H9 (cell line): ENCODE results near the gene CHKB. TPM values are rescaled to one million over a fixed set of nuclear protein-coding genes. Genes with fewer than 3 reads are reported as not detected.

ENCODE experiments used
- DNase-seq: peaks from one replicate; pipeline ENCODE4 v3.0.0-alpha.2; 2017
- H2AFZ ChIP-seq: one replicate; pipeline ENCODE4 v1.6.1; 2013; ENCODE audit warnings: mild to moderate bottlenecking, low read length, control low read depth, moderate library complexity
- H2AK5ac ChIP-seq: 2 replicates; pipeline ENCODE4 v1.6.1; 2013; ENCODE audit warnings: low read length, control low read depth, mixed read lengths; ENCODE audit not compliant: insufficient read length
- H2BK120ac ChIP-seq: one replicate; pipeline ENCODE4 v1.6.1; 2013; ENCODE audit warnings: low read depth, mild to moderate bottlenecking, low read length, control low read depth, inconsistent platforms; ENCODE audit not compliant: poor library complexity, severe bottlenecking
- H2BK12ac ChIP-seq: 2 replicates; pipeline ENCODE4 v1.6.1; 2013; ENCODE audit warnings: low read length, control low read depth, mixed read lengths, low read depth; ENCODE audit not compliant: insufficient read length
- H2BK15ac ChIP-seq: 2 replicates; pipeline ENCODE4 v1.6.1; 2013; ENCODE audit warnings: low read depth, low read length, control low read depth
- H2BK20ac ChIP-seq: one replicate; pipeline ENCODE4 v1.6.1; 2013; ENCODE audit warnings: low read depth, mild to moderate bottlenecking, low read length, control low read depth, inconsistent platforms; ENCODE audit not compliant: poor library complexity, severe bottlenecking
- H2BK5ac ChIP-seq: 2 replicates; pipeline ENCODE4 v1.6.1; 2013; ENCODE audit warnings: low read length, control low read depth, mixed read lengths; ENCODE audit not compliant: insufficient read length
- H3K14ac ChIP-seq: 2 replicates; pipeline ENCODE4 v1.6.1; 2013; ENCODE audit warnings: low read length, control low read depth; ENCODE audit not compliant: insufficient read depth
- H3K18ac ChIP-seq: 2 replicates; pipeline ENCODE4 v1.6.1; 2013; ENCODE audit warnings: low read depth, mild to moderate bottlenecking, mixed read lengths, low read length, control low read depth; ENCODE audit not compliant: insufficient read length
- H3K23ac ChIP-seq: 2 replicates; pipeline ENCODE4 v1.6.1; 2013; ENCODE audit warnings: low read length, control low read depth, mixed read lengths, low read depth; ENCODE audit not compliant: insufficient read length
- H3K23me2 ChIP-seq: 2 replicates; pipeline ENCODE4 v1.6.1; 2013; ENCODE audit warnings: low read depth, mild to moderate bottlenecking, mixed read lengths, low read length, control low read depth; ENCODE audit not compliant: insufficient read length, poor library complexity, severe bottlenecking
- H3K27ac ChIP-seq: 2 replicates; pipeline ENCODE4 v1.5.1; 2013; ENCODE audit warnings: low read length, control low read depth, mixed read lengths, low read depth; ENCODE audit not compliant: insufficient read length
- H3K27me3 ChIP-seq: 2 replicates; pipeline ENCODE4 v1.6.1; 2013; ENCODE audit warnings: low read length, control low read depth, inconsistent platforms; ENCODE audit not compliant: insufficient read depth
- H3K4ac ChIP-seq: 2 replicates; pipeline ENCODE4 v1.6.1; 2013; ENCODE audit warnings: low read depth, mild to moderate bottlenecking, control low read depth, inconsistent platforms, low read length, moderate library complexity
- H3K4me1 ChIP-seq: 2 replicates; pipeline ENCODE4 v1.6.1; 2013; ENCODE audit warnings: low read length, control low read depth, inconsistent platforms; ENCODE audit not compliant: insufficient read depth
- H3K4me2 ChIP-seq: 2 replicates; pipeline ENCODE4 v1.6.1; 2013; ENCODE audit warnings: low read length, control low read depth, mixed read lengths; ENCODE audit not compliant: insufficient read length, insufficient read depth
- H3K56ac ChIP-seq: 2 replicates; pipeline ENCODE4 v1.6.1; 2013; ENCODE audit warnings: low read depth, mild to moderate bottlenecking, mixed read lengths, low read length, control low read depth; ENCODE audit not compliant: insufficient read length
- H3K79me1 ChIP-seq: 2 replicates; pipeline ENCODE4 v1.6.1; 2013; ENCODE audit warnings: low read depth, mild to moderate bottlenecking, moderate library complexity, low read length, control low read depth, inconsistent platforms; ENCODE audit not compliant: insufficient read depth, poor library complexity, severe bottlenecking
- H3K79me2 ChIP-seq: 2 replicates; pipeline ENCODE4 v1.6.1; 2013; ENCODE audit warnings: low read length, control low read depth, inconsistent platforms; ENCODE audit not compliant: insufficient read depth
- H3K9ac ChIP-seq: 2 replicates; pipeline ENCODE4 v1.6.1; 2013; ENCODE audit warnings: low read length, control low read depth, mixed read lengths; ENCODE audit not compliant: insufficient read length; ENCODE audit errors: extremely low read depth
- H3K9me3 ChIP-seq: one replicate; pipeline ENCODE4 v1.6.1; 2013; ENCODE audit warnings: low read depth, low read length, inconsistent platforms; ENCODE audit not compliant: control insufficient read depth
- H3T11ph ChIP-seq: one replicate; pipeline ENCODE4 v1.6.1; 2013; ENCODE audit warnings: mild to moderate bottlenecking, low read length, control low read depth, inconsistent platforms
- H4K20me1 ChIP-seq: one replicate; pipeline ENCODE4 v1.6.1; 2013; ENCODE audit not compliant: control insufficient read depth, insufficient read length, insufficient read depth
- H4K5ac ChIP-seq: 2 replicates; pipeline ENCODE4 v1.6.1; 2013; ENCODE audit warnings: low read depth, mild to moderate bottlenecking, mixed read lengths, low read length, control low read depth; ENCODE audit not compliant: insufficient read length
- H4K8ac ChIP-seq: replicated peaks from 2 replicates; pipeline ENCODE4 v1.6.1; 2013; ENCODE audit warnings: low read length, control low read depth, mixed read lengths, low read depth; ENCODE audit not compliant: insufficient read length
- H4K91ac ChIP-seq: 2 replicates; pipeline ENCODE4 v1.6.1; 2013; ENCODE audit warnings: low read depth, mild to moderate bottlenecking, moderate library complexity, mixed read lengths, low read length, control low read depth; ENCODE audit not compliant: insufficient read length
- H3K27ac Mint-ChIP-seq, 3 experiments: 2 replicates in 2 of 3; 3 replicates in 1 of 3; pipeline ENCODE4 v1.8.0; 2020 to 2021; ENCODE audit warnings: mixed read lengths in 3 of 3, mild to moderate bottlenecking in 1 of 3, moderate library complexity in 1 of 3
- H3K27me3 Mint-ChIP-seq: 2 replicates; pipeline ENCODE4 v1.8.0; 2021; ENCODE audit warnings: low read depth, mild to moderate bottlenecking, moderate library complexity, mixed read lengths
- H3K36me3 Mint-ChIP-seq, 3 experiments: 2 replicates in 2 of 3; 3 replicates in 1 of 3; pipeline ENCODE4 v1.8.0; 2020 to 2021; ENCODE audit warnings: low read depth in 3 of 3, mixed read lengths in 3 of 3; ENCODE audit not compliant: insufficient read depth in 1 of 3
- H3K4me1 Mint-ChIP-seq, 2 experiments: 2 replicates each; pipeline ENCODE4 v1.8.0; 2020; ENCODE audit warnings: mixed read lengths in 2 of 2
- H3K4me3 Mint-ChIP-seq, 2 experiments: 2 replicates in 1 of 2; 3 replicates in 1 of 2; pipeline ENCODE4 v1.8.0; 2020 to 2021; ENCODE audit warnings: mild to moderate bottlenecking in 2 of 2, mixed read lengths in 2 of 2, moderate library complexity in 1 of 2
- H3K9me3 Mint-ChIP-seq, 2 experiments: 2 replicates in 1 of 2; 3 replicates in 1 of 2; pipeline ENCODE4 v1.8.0; 2020; ENCODE audit warnings: mild to moderate bottlenecking in 2 of 2, mixed read lengths in 2 of 2, moderate library complexity in 1 of 2
- WGBS: extraction: QIAGEN DNeasy Blood & Tissue Kit; methylation state at CpG from one replicate; pipeline ENCODE4 v1.1.7; 2013; ENCODE audit warnings: missing lambda C conversion rate, low lambda C conversion rate, mixed read lengths; ENCODE audit not compliant: insufficient read length; ENCODE audit errors: extremely low coverage; 5-methylcytosine and 5-hydroxymethylcytosine counted together
- total RNA-seq: library from RNA; stranded (reverse); gene quantifications from 2 replicates; pipeline ENCODE4 v1.2.1, GENCODE V29; 2021
- TF ChIP-seq, protein P1 (sequence below): fragments of 200-600 bp; sonication (generic); conservative IDR thresholded peaks from 3 replicates; pipeline ENCODE4 v1.8.0; 2021; ENCODE audit warnings: antibody characterized with exemption, mild to moderate bottlenecking

CHKB gene
- total RNA-seq, 1 experiment from 2014 or later = 64.9 TPM

GRCh38 chr22:50630376-50630775, 47.7 kb upstream of the CHKB start:
- no peak overlapping the region for H3K4me3 Mint-ChIP-seq
- peaks cover 33% of the 10 kb centered on the region for H3K27me3 Mint-ChIP-seq
- H3K27ac ChIP-seq = no peak overlapping the region
- no peak overlapping the region for H3K9ac ChIP-seq
- H3K9me3 Mint-ChIP-seq = no peaks in the 10 kb centered on the region
- H3K14ac ChIP-seq = no peak overlapping the region; the same call in 1 of the 2 replicates
- no peaks in the 10 kb centered on the region; a peak in 1 of 7 replicates for H3K36me3 Mint-ChIP-seq
- TF ChIP-seq, protein P1, sequence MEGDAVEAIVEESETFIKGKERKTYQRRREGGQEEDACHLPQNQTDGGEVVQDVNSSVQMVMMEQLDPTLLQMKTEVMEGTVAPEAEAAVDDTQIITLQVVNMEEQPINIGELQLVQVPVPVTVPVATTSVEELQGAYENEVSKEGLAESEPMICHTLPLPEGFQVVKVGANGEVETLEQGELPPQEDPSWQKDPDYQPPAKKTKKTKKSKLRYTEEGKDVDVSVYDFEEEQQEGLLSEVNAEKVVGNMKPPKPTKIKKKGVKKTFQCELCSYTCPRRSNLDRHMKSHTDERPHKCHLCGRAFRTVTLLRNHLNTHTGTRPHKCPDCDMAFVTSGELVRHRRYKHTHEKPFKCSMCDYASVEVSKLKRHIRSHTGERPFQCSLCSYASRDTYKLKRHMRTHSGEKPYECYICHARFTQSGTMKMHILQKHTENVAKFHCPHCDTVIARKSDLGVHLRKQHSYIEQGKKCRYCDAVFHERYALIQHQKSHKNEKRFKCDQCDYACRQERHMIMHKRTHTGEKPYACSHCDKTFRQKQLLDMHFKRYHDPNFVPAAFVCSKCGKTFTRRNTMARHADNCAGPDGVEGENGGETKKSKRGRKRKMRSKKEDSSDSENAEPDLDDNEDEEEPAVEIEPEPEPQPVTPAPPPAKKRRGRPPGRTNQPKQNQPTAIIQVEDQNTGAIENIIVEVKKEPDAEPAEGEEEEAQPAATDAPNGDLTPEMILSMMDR = no peak
- no peak overlapping the region for H4K8ac ChIP-seq
- no peak overlapping the region for H3K56ac ChIP-seq
- no peaks in the 10 kb centered on the region for H3K9me3 ChIP-seq
- H2BK120ac ChIP-seq = no peak overlapping the region
- peaks cover 7 to 8% of the 10 kb centered on the region in 2 experiments for H3K4me1 Mint-ChIP-seq
- no peak overlapping the region for H4K91ac ChIP-seq
- no CpG with 5 or more reads among the region's 5 CpGs for WGBS
- H4K5ac ChIP-seq = no peak overlapping the region
- DNase-seq = no peak
- no peak overlapping the region for H2AK5ac ChIP-seq
- H4K20me1 ChIP-seq = peaks cover 2% of the 10 kb centered on the region
- H3K18ac ChIP-seq = no peak overlapping the region
- no peak overlapping the region for H3K27ac Mint-ChIP-seq
- H3K79me2 ChIP-seq = no peaks in the 10 kb centered on the region
- H2BK20ac ChIP-seq = no peak overlapping the region
- H2AFZ ChIP-seq = no peak overlapping the region
- H2BK15ac ChIP-seq = no peak overlapping the region
- no peak overlapping the region for H3T11ph ChIP-seq
- no peaks in the 10 kb centered on the region for H3K79me1 ChIP-seq
- no peak overlapping the region for H2BK5ac ChIP-seq
- peaks cover 18% of the 10 kb centered on the region for H3K23me2 ChIP-seq
- peaks cover 5% of the 10 kb centered on the region; the same call in 1 of the 2 replicates for H3K4me1 ChIP-seq
- no peak overlapping the region for H2BK12ac ChIP-seq
- peaks cover 4% of the 10 kb centered on the region; the same call in 1 of the 2 replicates for H3K27me3 ChIP-seq
- H3K4ac ChIP-seq = no peak overlapping the region
- H3K4me2 ChIP-seq = no peak overlapping the region
- no peak overlapping the region for H3K23ac ChIP-seq
